ES-I3 (cell line): ENCODE measurements around the gene DSC2.
"Not testable (repeated sequence)": the region's sequence is repeated elsewhere in the genome, so short reads cannot be mapped to it uniquely, and the experiment has no call there.

Experiments
- H3K36me3 ChIP-seq: 2 replicates; pipeline ENCODE4 v1.6.1; 2013; ENCODE audit warnings: mild to moderate bottlenecking, low read length, control low read depth, moderate library complexity; ENCODE audit not compliant: insufficient read depth
- H3K4me1 ChIP-seq: 2 replicates; pipeline ENCODE4 v1.6.1; 2013; ENCODE audit warnings: mild to moderate bottlenecking, control low read depth, low read length; ENCODE audit not compliant: insufficient read depth
- H3K9ac ChIP-seq: 2 replicates; pipeline ENCODE4 v1.6.1; 2013; ENCODE audit warnings: low read depth, mild to moderate bottlenecking, low read length, moderate library complexity
- H3K9me3 ChIP-seq: 2 replicates; pipeline ENCODE4 v1.6.1; 2013; ENCODE audit warnings: mild to moderate bottlenecking, low read length, moderate library complexity; ENCODE audit not compliant: control insufficient read depth, insufficient read depth

The DSC2 gene

GRCh38 chr18:31102025-31102684, at the start of gene DSC2:
TSS of gene DSC2 (minus strand) at chr18:31102421. CDS start at chr18:31101971, 450 bp downstream.
- no peaks in the 10 kb centered on the region for H3K9me3 ChIP-seq
- H3K36me3 ChIP-seq: no peaks in the 10 kb centered on the region
- peak within 1 kb of the TSS; percentile 92 for H3K9ac ChIP-seq
- peaks cover 10% of the 10 kb centered on the region for H3K4me1 ChIP-seq

GRCh38 chr18:31149351-31149750, 47.1 kb upstream of the DSC2 start:
- H3K9me3 ChIP-seq: no peaks in the 10 kb centered on the region
- no peaks in the 10 kb centered on the region for H3K36me3 ChIP-seq
- H3K9ac ChIP-seq: no peak overlapping the region
- H3K4me1 ChIP-seq: no peaks in the 10 kb centered on the region

GRCh38 chr18:31148600-31148999, 46.4 kb upstream of the DSC2 start:
- H3K36me3 ChIP-seq: no peaks in the 10 kb centered on the region
- no peaks in the 10 kb centered on the region for H3K9me3 ChIP-seq
- no peaks in the 10 kb centered on the region for H3K4me1 ChIP-seq
- no peak overlapping the region; the same call in 1 of the 2 replicates for H3K9ac ChIP-seq

- Histone ChIP-seq H3K36me3 (no peaks in the 10 kb centered on the region), H3K4me1 (no peaks in the 10 kb centered on the region)
These were observed 44.6 kb upstream of the DSC2 start for GRCh38 chr18:31146809-31147208.

GRCh38 chr18:31143025-31143424, 40.8 kb upstream of the DSC2 start:
- Histone ChIP-seq H3K4me1 (no peaks in the 10 kb centered on the region), H3K9ac (no peak overlapping the region), H3K36me3 (no peaks in the 10 kb centered on the region), H3K9me3 (no peaks in the 10 kb centered on the region)

More at GRCh38 chr18:31146809-31147208, 44.6 kb upstream of the DSC2 start:
- no peak overlapping the region for H3K9ac ChIP-seq
- no peaks in the 10 kb centered on the region for H3K9me3 ChIP-seq

GRCh38 chr18:31138709-31139108, 36.5 kb upstream of the DSC2 start:
- no peaks in the 10 kb centered on the region for H3K36me3 ChIP-seq
- H3K9me3 ChIP-seq: no peaks in the 10 kb centered on the region
- no peaks in the 10 kb centered on the region for H3K4me1 ChIP-seq
- H3K9ac ChIP-seq: no peak overlapping the region

GRCh38 chr18:31134988-31135529, 32.8 kb upstream of the DSC2 start:
- no peaks in the 10 kb centered on the region for H3K4me1 ChIP-seq
- H3K9me3 ChIP-seq: no peaks in the 10 kb centered on the region
- no peak overlapping the region for H3K9ac ChIP-seq

GRCh38 chr18:31129398-31130115, 27.3 kb upstream of the DSC2 start:
- Histone ChIP-seq H3K9me3 (peaks cover 3% of the 10 kb centered on the region; the same call in 1 of the 2 replicates), H3K4me1 (no peaks in the 10 kb centered on the region), H3K9ac (no peak overlapping the region), H3K36me3 (no peaks in the 10 kb centered on the region)

More at GRCh38 chr18:31134988-31135529, 32.8 kb upstream of the DSC2 start:
- no peaks in the 10 kb centered on the region for H3K36me3 ChIP-seq

- H3K9me3 ChIP-seq: peaks cover 3% of the 10 kb centered on the region; the same call in 1 of the 2 replicates
- H3K36me3 ChIP-seq: no peaks in the 10 kb centered on the region
- H3K4me1 ChIP-seq: no peaks in the 10 kb centered on the region
- H3K9ac ChIP-seq: no peak overlapping the region
These were observed 23.7 kb upstream of the DSC2 start for GRCh38 chr18:31125878-31126277.

GRCh38 chr18:31123125-31123524, 20.9 kb upstream of the DSC2 start:
- H3K9ac ChIP-seq, H3K36me3 ChIP-seq, H3K9me3 ChIP-seq, H3K4me1 ChIP-seq: not testable (repeated sequence)

GRCh38 chr18:31120594-31120993, 18.4 kb upstream of the DSC2 start:
- H3K9me3 ChIP-seq: no peaks in the 10 kb centered on the region
- H3K4me1 ChIP-seq: peaks cover 10% of the 10 kb centered on the region
- no peak overlapping the region for H3K9ac ChIP-seq
- no peaks in the 10 kb centered on the region for H3K36me3 ChIP-seq

- Histone ChIP-seq H3K9ac (no peak overlapping the region), H3K4me1 (peaks cover 10% of the 10 kb centered on the region), H3K36me3 (no peaks in the 10 kb centered on the region)
These were observed 14.8 kb upstream of the DSC2 start for GRCh38 chr18:31116853-31117595.

GRCh38 chr18:31112804-31113203, 10.6 kb upstream of the DSC2 start:
- Histone ChIP-seq H3K9me3 (no peaks in the 10 kb centered on the region), H3K4me1 (no peaks in the 10 kb centered on the region), H3K36me3 (no peaks in the 10 kb centered on the region), H3K9ac (no peak overlapping the region)

More at GRCh38 chr18:31116853-31117595, 14.8 kb upstream of the DSC2 start:
- H3K9me3 ChIP-seq: no peaks in the 10 kb centered on the region

GRCh38 chr18:31105733-31106132, 3.5 kb upstream of the DSC2 start:
- no peak overlapping the region for H3K9ac ChIP-seq
- H3K36me3 ChIP-seq: no peaks in the 10 kb centered on the region
- no peaks in the 10 kb centered on the region for H3K9me3 ChIP-seq
- H3K4me1 ChIP-seq: peaks cover 10% of the 10 kb centered on the region
